WTC11 (cell line): Measurements from ENCODE around the gene TCHP.
"Not testable (repeated sequence)": the region's sequence is repeated elsewhere in the genome, so short reads cannot be mapped to it uniquely, and the experiment has no call there.

Source experiments
- TF ChIP-seq, protein P1 (sequence below): sonication (generic); formaldehyde crosslinking; IDR thresholded peaks from 2 replicates; pipeline ENCODE4 v1.8.1; 2023; ENCODE audit warnings: mild to moderate bottlenecking, missing genetic modification reagents, moderate library complexity
- TF ChIP-seq, protein P2 (sequence below): fragments of 200-600 bp; IDR thresholded peaks from 2 replicates; pipeline ENCODE4 v1.8.0; 2022; ENCODE audit warnings: antibody characterized with exemption

DNA sequence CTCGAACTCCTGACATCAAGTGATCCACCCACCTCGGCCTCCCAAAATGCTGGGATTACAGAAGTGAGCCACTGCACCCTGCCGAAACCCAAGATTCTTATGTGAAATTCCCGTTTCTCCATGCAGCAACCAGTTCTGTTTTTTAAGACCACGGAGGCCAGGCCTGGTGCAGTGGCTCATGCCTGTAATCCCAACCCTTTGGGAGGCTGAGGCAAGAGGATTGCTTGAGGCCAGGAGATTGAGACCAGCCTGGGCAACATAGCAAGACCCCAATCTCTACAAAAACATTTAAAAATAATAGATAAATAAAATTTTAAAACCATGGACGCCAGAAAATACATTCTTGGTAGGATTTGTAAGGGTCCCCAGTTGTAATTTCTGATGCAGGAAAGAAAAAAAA lies 49.6 kb upstream of the TCHP start:
- TF ChIP-seq, protein P1, sequence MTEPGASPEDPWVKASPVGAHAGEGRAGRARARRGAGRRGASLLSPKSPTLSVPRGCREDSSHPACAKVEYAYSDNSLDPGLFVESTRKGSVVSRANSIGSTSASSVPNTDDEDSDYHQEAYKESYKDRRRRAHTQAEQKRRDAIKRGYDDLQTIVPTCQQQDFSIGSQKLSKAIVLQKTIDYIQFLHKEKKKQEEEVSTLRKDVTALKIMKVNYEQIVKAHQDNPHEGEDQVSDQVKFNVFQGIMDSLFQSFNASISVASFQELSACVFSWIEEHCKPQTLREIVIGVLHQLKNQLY (CRISPR knock-in tag), result not testable (repeated sequence)
- TF ChIP-seq, protein P2, sequence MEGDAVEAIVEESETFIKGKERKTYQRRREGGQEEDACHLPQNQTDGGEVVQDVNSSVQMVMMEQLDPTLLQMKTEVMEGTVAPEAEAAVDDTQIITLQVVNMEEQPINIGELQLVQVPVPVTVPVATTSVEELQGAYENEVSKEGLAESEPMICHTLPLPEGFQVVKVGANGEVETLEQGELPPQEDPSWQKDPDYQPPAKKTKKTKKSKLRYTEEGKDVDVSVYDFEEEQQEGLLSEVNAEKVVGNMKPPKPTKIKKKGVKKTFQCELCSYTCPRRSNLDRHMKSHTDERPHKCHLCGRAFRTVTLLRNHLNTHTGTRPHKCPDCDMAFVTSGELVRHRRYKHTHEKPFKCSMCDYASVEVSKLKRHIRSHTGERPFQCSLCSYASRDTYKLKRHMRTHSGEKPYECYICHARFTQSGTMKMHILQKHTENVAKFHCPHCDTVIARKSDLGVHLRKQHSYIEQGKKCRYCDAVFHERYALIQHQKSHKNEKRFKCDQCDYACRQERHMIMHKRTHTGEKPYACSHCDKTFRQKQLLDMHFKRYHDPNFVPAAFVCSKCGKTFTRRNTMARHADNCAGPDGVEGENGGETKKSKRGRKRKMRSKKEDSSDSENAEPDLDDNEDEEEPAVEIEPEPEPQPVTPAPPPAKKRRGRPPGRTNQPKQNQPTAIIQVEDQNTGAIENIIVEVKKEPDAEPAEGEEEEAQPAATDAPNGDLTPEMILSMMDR, result not testable (repeated sequence)
